Natural killer cell (primary cell): ENCODE data around the gene SASH1. TPM values are rescaled to one million over a fixed set of nuclear protein-coding genes. Genes with fewer than 3 reads are reported as not detected.

Source experiments
- ATAC-seq, 3 donors: fragments of 150-1000 bp in 2 of 3; fragments of 200-7000 bp in 1 of 3; cut with Tn5 transposase; 1 replicate in 1 of 3; 2 replicates in 2 of 3; pipeline ENCODE4 v1.10.0; 2021; ENCODE audit warnings: mild to moderate bottlenecking in 2 of 3, moderate library complexity in 2 of 3
- DNase-seq, 2 donors: peaks; one replicate each; pipeline versions ENCODE4 v3.0.0 to v3.0.0-alpha.2; 2013 to 2021; ENCODE audit warnings: mixed read lengths in 1 of 2
- H3K27ac ChIP-seq: one replicate; pipeline ENCODE4 v1.5.1; 2013; ENCODE audit warnings: mild to moderate bottlenecking, low read length
- H3K27me3 ChIP-seq: one replicate; pipeline ENCODE4 v1.6.1; 2013; ENCODE audit warnings: low read length; ENCODE audit not compliant: control insufficient read depth, insufficient read depth
- H3K36me3 ChIP-seq: one replicate; pipeline ENCODE4 v1.6.1; 2013; ENCODE audit warnings: low read length; ENCODE audit not compliant: control insufficient read depth, insufficient read depth
- H3K4me1 ChIP-seq: one replicate; pipeline ENCODE4 v1.6.1; 2013; ENCODE audit warnings: low read length; ENCODE audit not compliant: control insufficient read depth, insufficient read depth
- H3K4me3 ChIP-seq: one replicate; pipeline ENCODE4 v1.5.1; 2013; ENCODE audit warnings: low read length
- H3K9me3 ChIP-seq: one replicate; pipeline ENCODE4 v1.6.1; 2013; ENCODE audit warnings: low read length; ENCODE audit not compliant: control insufficient read depth, insufficient read depth
- H3K27ac Mint-ChIP-seq, 2 donors: one replicate each; pipeline ENCODE4 v1.8.0; 2022; ENCODE audit warnings: mild to moderate bottlenecking in 2 of 2, mixed read lengths in 2 of 2, moderate library complexity in 1 of 2
- H3K27me3 Mint-ChIP-seq, 2 donors: one replicate each; pipeline ENCODE4 v1.8.0; 2022; ENCODE audit warnings: low read depth in 2 of 2, mixed read lengths in 2 of 2
- H3K36me3 Mint-ChIP-seq: one replicate; pipeline ENCODE4 v1.8.0; 2022; ENCODE audit warnings: mixed read lengths
- H3K4me1 Mint-ChIP-seq, 2 donors: one replicate each; pipeline ENCODE4 v1.8.0; 2022; ENCODE audit warnings: mixed read lengths in 2 of 2
- H3K4me3 Mint-ChIP-seq: one replicate; pipeline ENCODE4 v1.8.0; 2022; ENCODE audit warnings: mild to moderate bottlenecking, moderate library complexity, mixed read lengths
- H3K9me3 Mint-ChIP-seq, 2 donors: one replicate each; pipeline ENCODE4 v1.8.0; 2022; ENCODE audit warnings: mixed read lengths in 2 of 2
- CTCF ChIP-seq: fragments of 200-600 bp; IDR thresholded peaks from one replicate; pipeline ENCODE4 v1.8.0; 2022; ENCODE audit warnings: antibody characterized with exemption
- WGBS: methylation state at CpG from one replicate; pipeline ENCODE4 v1.1.7; 2013; ENCODE audit warnings: missing lambda C conversion rate; ENCODE audit not compliant: insufficient coverage; 5-methylcytosine and 5-hydroxymethylcytosine counted together
- intact Hi-C: fragments of 100-400 bp; cut with micrococcal nuclease; formaldehyde crosslinking; loops from one replicate; pipeline ENCODE4 v1.14.2; 2022
- total RNA-seq, 4 donors: library from RNA; stranded (reverse); fragments of 120-200 nt in 1 of 4; gene quantifications; one replicate each; pipeline versions ENCODE4 v1.2.3 to v1.2.4, GENCODE V29; 2013 to 2022

Gene SASH1
- total RNA-seq, 3 donors from 2014 or later (not counting 1 experiment from before 2014, with no cell fraction given): 0.63 to 6.2 (median 2.7) TPM

GRCh38 chr6:148414092-148414489, 71.5 kb downstream of the SASH1 start:
- no peak for DNase-seq
- no peak overlapping the region for H3K4me3 ChIP-seq
- Mint-ChIP-seq H3K27me3 (peaks cover 7 to 20% of the 10 kb centered on the region in 2 donors), H3K27ac (no peak overlapping the region), H3K4me3 (no peak overlapping the region), H3K36me3 (no peaks in the 10 kb centered on the region), H3K9me3 (no peaks in the 10 kb centered on the region), H3K4me1 (no peaks in the 10 kb centered on the region)
- peaks cover 3% of the 10 kb centered on the region for H3K27me3 ChIP-seq
- no peaks in the 10 kb centered on the region for H3K9me3 ChIP-seq
- no peaks in the 10 kb centered on the region for H3K4me1 ChIP-seq
- no peak overlapping the region for H3K27ac ChIP-seq
- no peak for ATAC-seq
- intact Hi-C loops: no loop called here
- H3K36me3 ChIP-seq: no peaks in the 10 kb centered on the region
- WGBS: 93% methylated on average over 2 of the region's 3 CpGs
- no peak for TF ChIP-seq CTCF

GRCh38 chr6:148414836-148415235, 72.2 kb downstream of the SASH1 start:
- no peak for TF ChIP-seq CTCF
- no peaks in the 10 kb centered on the region for H3K4me1 ChIP-seq
- H3K27ac ChIP-seq: no peak overlapping the region
- 88% methylated on average over 3 of the region's 3 CpGs for whole genome bisulfite sequencing
- no peak overlapping the region for H3K4me3 ChIP-seq
- no peak overlapping the region for H3K27ac Mint-ChIP-seq
- no peaks in the 10 kb centered on the region for H3K9me3 Mint-ChIP-seq
- no peaks in the 10 kb centered on the region for H3K36me3 Mint-ChIP-seq
- intact Hi-C loops: no loop called here
- H3K27me3 ChIP-seq: peaks cover 3% of the 10 kb centered on the region
- no peaks in the 10 kb centered on the region for H3K9me3 ChIP-seq
- no peak for DNase-seq
- H3K4me1 Mint-ChIP-seq: no peaks in the 10 kb centered on the region
- no peak overlapping the region for H3K4me3 Mint-ChIP-seq
- no peak for ATAC-seq
- no peaks in the 10 kb centered on the region for H3K36me3 ChIP-seq
- H3K27me3 Mint-ChIP-seq: peaks cover 7 to 25% of the 10 kb centered on the region in 2 donors

GRCh38 chr6:148415511-148416260, 73.0 kb downstream of the SASH1 start:
- H3K36me3 Mint-ChIP-seq: no peaks in the 10 kb centered on the region
- no peak for ATAC-seq
- DNase-seq: no peak
- Histone ChIP-seq H3K27me3 (peaks cover 3% of the 10 kb centered on the region), H3K27ac (no peak overlapping the region), H3K4me3 (no peak overlapping the region), H3K36me3 (no peaks in the 10 kb centered on the region), H3K9me3 (no peaks in the 10 kb centered on the region), H3K4me1 (no peaks in the 10 kb centered on the region)
- intact Hi-C loops: no loop called here
- H3K9me3 Mint-ChIP-seq: no peaks in the 10 kb centered on the region
- no peaks in the 10 kb centered on the region for H3K4me1 Mint-ChIP-seq
- no peak overlapping the region for H3K27ac Mint-ChIP-seq
- no peak overlapping the region for H3K4me3 Mint-ChIP-seq
- no peak for TF ChIP-seq CTCF
- 95% methylated on average over 3 of the region's 4 CpGs for WGBS
- peaks cover 7 to 25% of the 10 kb centered on the region in 2 donors for H3K27me3 Mint-ChIP-seq
